K562 (cell line): Measurements from ENCODE around the gene NR0B2. TPM values are rescaled to one million over a fixed set of nuclear protein-coding genes. Genes with fewer than 3 reads are reported as not detected.

ENCODE experiments used
- ASH1L ChIP-seq: fragments of 450-650 bp; IDR thresholded peaks from 2 replicates; pipeline ENCODE4 v1.6.1; 2018; ENCODE audit warnings: borderline replicate concordance, mild to moderate bottlenecking, low read depth; ENCODE audit not compliant: partially characterized antibody
- ATF1 ChIP-seq, 2 experiments: fragments of 450-650 bp in 1 of 2; IDR thresholded peaks; 2 replicates each; pipeline ENCODE4 v1.6.1; 2016; ENCODE audit warnings: missing compliant biosample characterization in 1 of 2, missing genetic modification characterization in 1 of 2
- BCOR ChIP-seq: fragments of 450-650 bp; IDR thresholded peaks from 2 replicates; pipeline ENCODE4 v1.6.1; 2016
- BDP1 ChIP-seq: IDR thresholded peaks from 3 replicates; pipeline ENCODE4 v1.6.1; 2011; ENCODE audit not compliant: insufficient read length, insufficient read depth
- CXXC5 ChIP-seq: fragments of 250-450 bp; sonication (Bioruptor Pico); IDR thresholded peaks from 2 replicates; pipeline ENCODE4 v1.8.0; 2022; ENCODE audit warnings: inconsistent platforms, mild to moderate bottlenecking, moderate library complexity
- ETS1 ChIP-seq: conservative IDR thresholded peaks from 2 replicates; pipeline ENCODE4 v1.6.1; 2011; ENCODE audit warnings: low read depth, mild to moderate bottlenecking, low read length; ENCODE audit not compliant: control insufficient read depth
- GATAD2A ChIP-seq: fragments of 450-650 bp; IDR thresholded peaks from 2 replicates; pipeline ENCODE4 v1.6.1; 2017
- HDAC2 ChIP-seq: fragments of 450-650 bp; IDR thresholded peaks from 2 replicates; pipeline ENCODE4 v1.6.1; 2016; ENCODE audit warnings: mild to moderate bottlenecking
- IRF2 ChIP-seq: sonication (generic); formaldehyde crosslinking; IDR thresholded peaks from 2 replicates; pipeline ENCODE4 v1.8.1; 2022; ENCODE audit warnings: mild to moderate bottlenecking, missing genetic modification reagents
- POLR2H ChIP-seq: IDR thresholded peaks from 2 replicates; pipeline ENCODE4 v1.6.1; 2016; ENCODE audit warnings: missing genetic modification characterization, low read depth, mild to moderate bottlenecking, control low read depth, missing compliant biosample characterization, moderate library complexity
- PRPF4 ChIP-seq: fragments of 200-400 bp; formaldehyde crosslinking; IDR thresholded peaks from one replicate; pipeline ENCODE4 v1.6.1; 2017; ENCODE audit warnings: low read length, low read depth, mild to moderate bottlenecking; ENCODE audit not compliant: insufficient read depth, poor library complexity, severe bottlenecking
- SLC30A9 ChIP-seq: fragments of 250-450 bp; sonication (Bioruptor Pico); IDR thresholded peaks from 2 replicates; pipeline ENCODE4 v1.8.0; 2022; ENCODE audit warnings: mild to moderate bottlenecking, moderate library complexity
- ZBTB7A ChIP-seq: IDR thresholded peaks from 2 replicates; pipeline ENCODE4 v1.6.1; 2011; ENCODE audit warnings: low read depth, mild to moderate bottlenecking, low read length, moderate library complexity, borderline replicate concordance; ENCODE audit not compliant: control insufficient read depth
- ZEB2 ChIP-seq: fragments of 450-650 bp; IDR thresholded peaks from 2 replicates; pipeline ENCODE4 v1.6.1; 2016
- ZKSCAN3 ChIP-seq: fragments of 250-450 bp; sonication (Bioruptor Pico); IDR thresholded peaks from 2 replicates; pipeline ENCODE4 v1.4.0; 2020
- ZNF253 ChIP-seq: fragments of 250-450 bp; sonication (Bioruptor Pico); conservative IDR thresholded peaks from 2 replicates; pipeline ENCODE4 v1.6.1; 2021; ENCODE audit warnings: mild to moderate bottlenecking
- ZNF324 ChIP-seq: fragments of 250-450 bp; sonication (Bioruptor Pico); IDR thresholded peaks from 2 replicates; pipeline ENCODE4 v1.4.0; 2020; ENCODE audit warnings: mild to moderate bottlenecking
- ZNF699 ChIP-seq: fragments of 250-450 bp; sonication (Bioruptor Pico); IDR thresholded peaks from 2 replicates; pipeline ENCODE4 v1.8.0; 2021; ENCODE audit warnings: mild to moderate bottlenecking, moderate library complexity; ENCODE audit not compliant: insufficient replicate concordance
- polyA plus RNA-seq, 8 experiments: library from polyadenylated mRNA; depleted of rRNA in 4 of 8; stranded (reverse) in 5 of 8; unstranded in 3 of 8; fragments of >200 nt; fragmentation: Nextera tagmentation in 2 of 8; fragmentation: Illumina TruSeq in 1 of 8; extraction: Ambion mirVana in 2 of 8; extraction: Trizol in 1 of 8; gene quantifications; 2 replicates each; pipeline versions ENCODE4 v1.2.1 to v1.2.3, GENCODE V29; 2011 to 2014; ENCODE audit warnings: inconsistent platforms in 1 of 8, missing spikeins in 1 of 8
- total RNA-seq, 7 experiments: library from RNA; depleted of rRNA in 6 of 7; stranded (reverse); fragments of >200 nt in 6 of 7; fragmentation: Illumina TruSeq in 2 of 7; extraction: Trizol in 2 of 7; gene quantifications; 2 replicates each; pipeline versions ENCODE4 v1.2.1 to v1.2.3, GENCODE V29; 2011 to 2021; ENCODE audit warnings: low replicate concordance in 1 of 7
- TF ChIP-seq, protein P1 (sequence below): fragments of 250-450 bp; sonication (Bioruptor Pico); IDR thresholded peaks from 2 replicates; pipeline ENCODE4 v1.5.1; 2021; ENCODE audit warnings: mild to moderate bottlenecking
- TF ChIP-seq, protein P2 (sequence below): fragments of 450-650 bp; IDR thresholded peaks from 2 replicates; pipeline ENCODE4 v1.6.1; 2016; ENCODE audit warnings: missing biosample characterization, missing genetic modification characterization
- TF ChIP-seq, protein P3 (sequence below): fragments of 450-650 bp; IDR thresholded peaks from 2 replicates; pipeline ENCODE4 v1.6.1; 2016; ENCODE audit warnings: antibody characterized with exemption
- TF ChIP-seq, protein P4 (sequence below): fragments of 450-650 bp; conservative IDR thresholded peaks from 2 replicates; pipeline ENCODE4 v1.6.1; 2016; ENCODE audit warnings: missing genetic modification characterization, low read depth, mild to moderate bottlenecking, missing compliant biosample characterization, moderate library complexity

The NR0B2 gene
- total and polyA plus RNA-seq, 9 of the 15 experiments (the other 6 are each of a cell fraction or from before 2014, with no cell fraction given), result not detected

DNA sequence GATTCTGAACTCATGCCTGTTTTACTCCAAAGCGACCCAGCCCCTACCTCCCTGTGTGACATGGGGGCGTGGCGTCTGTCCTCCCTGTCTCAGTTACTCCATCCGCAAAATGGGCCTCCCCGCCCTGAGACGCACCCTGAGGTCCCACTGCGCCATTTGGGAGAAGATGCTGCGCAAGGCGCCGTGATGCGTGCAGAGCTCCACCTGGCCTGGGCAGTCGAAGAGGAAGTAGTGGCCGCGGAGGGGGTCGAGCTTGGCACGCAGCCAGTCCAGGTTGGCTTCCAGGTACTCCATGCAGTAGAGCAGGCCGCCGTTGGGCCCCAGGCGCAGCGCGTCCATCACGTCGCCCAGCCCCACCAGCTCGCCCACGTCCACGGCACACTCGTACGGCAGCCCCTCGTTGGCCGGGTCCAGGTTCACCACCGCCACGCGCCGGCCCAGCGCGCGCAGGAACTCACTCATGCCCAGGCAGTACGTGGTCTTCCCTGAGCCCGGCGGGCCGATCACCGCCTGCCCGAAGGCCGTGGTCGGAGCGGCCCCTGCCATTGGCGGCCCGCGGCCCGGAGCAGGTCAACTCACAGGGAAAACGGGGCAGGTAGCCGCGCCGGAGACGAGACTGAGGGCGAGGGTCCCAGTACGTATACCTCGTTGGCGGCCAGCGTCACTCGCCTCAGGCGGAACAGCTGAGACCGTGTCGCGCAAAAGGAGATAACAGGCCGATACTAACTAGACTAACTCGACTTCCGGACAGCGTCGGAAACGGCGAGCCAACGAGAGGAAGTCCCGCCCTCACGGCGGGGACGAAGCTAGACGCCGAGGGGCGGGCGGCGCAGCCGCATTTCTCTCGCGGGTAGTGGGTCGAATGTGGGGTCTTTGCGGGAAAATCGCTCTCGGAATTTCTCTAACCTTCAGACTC is 24.0 kb downstream of the NR0B2 start, which contains the start of gene GPN2 (continued):
- TF ChIP-seq, protein P1, sequence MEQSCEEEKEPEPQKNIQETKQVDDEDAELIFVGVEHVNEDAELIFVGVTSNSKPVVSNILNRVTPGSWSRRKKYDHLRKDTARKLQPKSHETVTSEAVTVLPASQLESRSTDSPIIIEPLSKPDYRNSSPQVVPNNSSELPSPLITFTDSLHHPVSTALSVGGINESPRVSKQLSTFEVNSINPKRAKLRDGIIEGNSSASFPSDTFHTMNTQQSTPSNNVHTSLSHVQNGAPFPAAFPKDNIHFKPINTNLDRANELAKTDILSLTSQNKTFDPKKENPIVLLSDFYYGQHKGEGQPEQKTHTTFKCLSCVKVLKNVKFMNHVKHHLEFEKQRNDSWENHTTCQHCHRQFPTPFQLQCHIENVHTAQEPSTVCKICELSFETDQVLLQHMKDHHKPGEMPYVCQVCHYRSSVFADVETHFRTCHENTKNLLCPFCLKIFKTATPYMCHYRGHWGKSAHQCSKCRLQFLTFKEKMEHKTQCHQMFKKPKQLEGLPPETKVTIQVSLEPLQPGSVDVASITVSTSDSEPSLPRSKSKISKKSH (CRISPR knock-in tag), result no peak
- TF ChIP-seq ZNF699, result no peak
- TF ChIP-seq ASH1L, result no peak
- no peak for TF ChIP-seq BDP1
- TF ChIP-seq PRPF4, result no peak
- no peak for TF ChIP-seq ZNF253 (CRISPR knock-in tag)
- TF ChIP-seq HDAC2, result peak; percentile 72
- no peak for TF ChIP-seq ZKSCAN3 (CRISPR knock-in tag)
- TF ChIP-seq ATF1 (CRISPR knock-in tag; IDR thresholded peaks at IDR 0.05), result 0 out of 2 replicates have a peak, but pooled peaks have one; percentile 1
- peak; percentile 94 for TF ChIP-seq ATF1 (tag; IDR thresholded peaks at IDR 0.05)
- TF ChIP-seq SLC30A9 (CRISPR knock-in tag), result no peak
- TF ChIP-seq, protein P2, sequence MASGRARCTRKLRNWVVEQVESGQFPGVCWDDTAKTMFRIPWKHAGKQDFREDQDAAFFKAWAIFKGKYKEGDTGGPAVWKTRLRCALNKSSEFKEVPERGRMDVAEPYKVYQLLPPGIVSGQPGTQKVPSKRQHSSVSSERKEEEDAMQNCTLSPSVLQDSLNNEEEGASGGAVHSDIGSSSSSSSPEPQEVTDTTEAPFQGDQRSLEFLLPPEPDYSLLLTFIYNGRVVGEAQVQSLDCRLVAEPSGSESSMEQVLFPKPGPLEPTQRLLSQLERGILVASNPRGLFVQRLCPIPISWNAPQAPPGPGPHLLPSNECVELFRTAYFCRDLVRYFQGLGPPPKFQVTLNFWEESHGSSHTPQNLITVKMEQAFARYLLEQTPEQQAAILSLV (tag), result no peak
- TF ChIP-seq ZBTB7A, result peak; percentile 52; the same call in 1 of the 2 replicates
- TF ChIP-seq, protein P3, sequence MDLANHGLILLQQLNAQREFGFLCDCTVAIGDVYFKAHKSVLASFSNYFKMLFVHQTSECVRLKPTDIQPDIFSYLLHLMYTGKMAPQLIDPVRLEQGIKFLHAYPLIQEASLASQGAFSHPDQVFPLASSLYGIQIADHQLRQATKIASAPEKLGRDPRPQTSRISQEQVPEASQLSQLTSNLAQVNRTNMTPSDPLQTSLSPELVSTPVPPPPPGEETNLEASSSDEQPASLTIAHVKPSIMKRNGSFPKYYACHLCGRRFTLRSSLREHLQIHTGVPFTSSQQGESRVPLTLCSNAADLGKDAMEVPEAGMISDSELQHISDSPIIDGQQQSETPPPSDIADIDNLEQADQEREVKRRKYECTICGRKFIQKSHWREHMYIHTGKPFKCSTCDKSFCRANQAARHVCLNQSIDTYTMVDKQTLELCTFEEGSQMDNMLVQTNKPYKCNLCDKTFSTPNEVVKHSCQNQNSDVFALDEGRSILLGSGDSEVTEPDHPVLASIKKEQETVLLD, result peak; percentile 59; the same call in 1 of the 2 replicates
- TF ChIP-seq IRF2 (CRISPR knock-in tag), result peak; percentile 51; the same call in 1 of the 2 replicates
- TF ChIP-seq, protein P4, sequence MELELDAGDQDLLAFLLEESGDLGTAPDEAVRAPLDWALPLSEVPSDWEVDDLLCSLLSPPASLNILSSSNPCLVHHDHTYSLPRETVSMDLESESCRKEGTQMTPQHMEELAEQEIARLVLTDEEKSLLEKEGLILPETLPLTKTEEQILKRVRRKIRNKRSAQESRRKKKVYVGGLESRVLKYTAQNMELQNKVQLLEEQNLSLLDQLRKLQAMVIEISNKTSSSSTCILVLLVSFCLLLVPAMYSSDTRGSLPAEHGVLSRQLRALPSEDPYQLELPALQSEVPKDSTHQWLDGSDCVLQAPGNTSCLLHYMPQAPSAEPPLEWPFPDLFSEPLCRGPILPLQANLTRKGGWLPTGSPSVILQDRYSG, result no peak; the same call in 1 of the 2 replicates
- TF ChIP-seq POLR2H, result peak; percentile 91
- TF ChIP-seq ZEB2, result 0 out of 2 replicates have a peak, but pooled peaks have one; percentile 45
- TF ChIP-seq ETS1, result no peak
- 0 out of 2 replicates have a peak, but pooled peaks have one; percentile 59 for TF ChIP-seq GATAD2A
- peak; percentile 99 for TF ChIP-seq CXXC5 (CRISPR knock-in tag)
- TF ChIP-seq ZNF324 (CRISPR knock-in tag), result no peak
- TF ChIP-seq BCOR, result peak; percentile 95
